Natural killer cell (primary cell): Measurements from ENCODE around the gene SLC6A1. TPM values are rescaled to one million over a fixed set of nuclear protein-coding genes. Genes with fewer than 3 reads are reported as not detected.

Experiments used
- ATAC-seq, 3 donors: fragments of 150-1000 bp in 2 of 3; fragments of 200-7000 bp in 1 of 3; cut with Tn5 transposase; 1 replicate in 1 of 3; 2 replicates in 2 of 3; pipeline ENCODE4 v1.10.0; 2021; ENCODE audit warnings: mild to moderate bottlenecking in 2 of 3, moderate library complexity in 2 of 3
- DNase-seq, 2 donors: peaks; one replicate each; pipeline versions ENCODE4 v3.0.0 to v3.0.0-alpha.2; 2013 to 2021; ENCODE audit warnings: mixed read lengths in 1 of 2
- H3K27ac ChIP-seq: one replicate; pipeline ENCODE4 v1.5.1; 2013; ENCODE audit warnings: mild to moderate bottlenecking, low read length
- H3K27me3 ChIP-seq: one replicate; pipeline ENCODE4 v1.6.1; 2013; ENCODE audit warnings: low read length; ENCODE audit not compliant: control insufficient read depth, insufficient read depth
- H3K36me3 ChIP-seq: one replicate; pipeline ENCODE4 v1.6.1; 2013; ENCODE audit warnings: low read length; ENCODE audit not compliant: control insufficient read depth, insufficient read depth
- H3K4me1 ChIP-seq: one replicate; pipeline ENCODE4 v1.6.1; 2013; ENCODE audit warnings: low read length; ENCODE audit not compliant: control insufficient read depth, insufficient read depth
- H3K4me3 ChIP-seq: one replicate; pipeline ENCODE4 v1.5.1; 2013; ENCODE audit warnings: low read length
- H3K9me3 ChIP-seq: one replicate; pipeline ENCODE4 v1.6.1; 2013; ENCODE audit warnings: low read length; ENCODE audit not compliant: control insufficient read depth, insufficient read depth
- H3K27ac Mint-ChIP-seq, 2 donors: one replicate each; pipeline ENCODE4 v1.8.0; 2022; ENCODE audit warnings: mild to moderate bottlenecking in 2 of 2, mixed read lengths in 2 of 2, moderate library complexity in 1 of 2
- H3K27me3 Mint-ChIP-seq, 2 donors: one replicate each; pipeline ENCODE4 v1.8.0; 2022; ENCODE audit warnings: low read depth in 2 of 2, mixed read lengths in 2 of 2
- H3K36me3 Mint-ChIP-seq: one replicate; pipeline ENCODE4 v1.8.0; 2022; ENCODE audit warnings: mixed read lengths
- H3K4me1 Mint-ChIP-seq, 2 donors: one replicate each; pipeline ENCODE4 v1.8.0; 2022; ENCODE audit warnings: mixed read lengths in 2 of 2
- H3K4me3 Mint-ChIP-seq: one replicate; pipeline ENCODE4 v1.8.0; 2022; ENCODE audit warnings: mild to moderate bottlenecking, moderate library complexity, mixed read lengths
- H3K9me3 Mint-ChIP-seq, 2 donors: one replicate each; pipeline ENCODE4 v1.8.0; 2022; ENCODE audit warnings: mixed read lengths in 2 of 2
- CTCF ChIP-seq: fragments of 200-600 bp; IDR thresholded peaks from one replicate; pipeline ENCODE4 v1.8.0; 2022; ENCODE audit warnings: antibody characterized with exemption
- WGBS: methylation state at CpG from one replicate; pipeline ENCODE4 v1.1.7; 2013; ENCODE audit warnings: missing lambda C conversion rate; ENCODE audit not compliant: insufficient coverage; 5-methylcytosine and 5-hydroxymethylcytosine counted together
- intact Hi-C: fragments of 100-400 bp; cut with micrococcal nuclease; formaldehyde crosslinking; loops from one replicate; pipeline ENCODE4 v1.14.2; 2022
- total RNA-seq, 4 donors: library from RNA; stranded (reverse); fragments of 120-200 nt in 1 of 4; gene quantifications; one replicate each; pipeline versions ENCODE4 v1.2.3 to v1.2.4, GENCODE V29; 2013 to 2022

Gene SLC6A1
- total RNA-seq, 3 donors from 2014 or later (not counting 1 experiment from before 2014, with no cell fraction given) = not detected

DNA sequence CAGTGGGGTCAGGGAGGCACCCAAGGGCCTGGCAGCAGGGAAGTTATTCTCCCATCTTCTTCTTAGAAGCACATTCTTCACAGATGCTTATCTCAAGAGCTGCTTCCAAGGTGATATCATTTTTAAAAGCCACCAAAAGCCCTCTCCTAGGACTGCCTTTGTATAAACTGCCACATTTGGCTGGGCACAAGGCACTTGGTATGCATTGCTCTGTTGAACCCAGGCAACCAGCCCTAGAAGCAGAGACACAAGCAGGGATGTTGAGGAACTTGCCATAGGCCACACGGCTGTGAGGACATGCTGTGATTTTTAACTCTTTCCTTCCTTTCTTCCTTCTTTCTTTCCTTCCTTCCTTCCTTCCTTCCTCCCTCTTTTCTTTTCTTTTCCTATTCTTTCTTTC lies 7.4 kb upstream of the SLC6A1 start:
- Mint-ChIP-seq H3K27ac (no peak overlapping the region), H3K4me3 (no peak overlapping the region), H3K4me1 (no peaks in the 10 kb centered on the region), H3K36me3 (no peaks in the 10 kb centered on the region), H3K27me3 (peaks cover 14 to 32% of the 10 kb centered on the region in 2 donors), H3K9me3 (no peaks in the 10 kb centered on the region)
- Histone ChIP-seq H3K4me1 (no peaks in the 10 kb centered on the region), H3K36me3 (no peaks in the 10 kb centered on the region), H3K4me3 (no peak overlapping the region), H3K27ac (no peak overlapping the region), H3K9me3 (no peaks in the 10 kb centered on the region), H3K27me3 (no peaks in the 10 kb centered on the region)
- intact Hi-C loops = no loop called here
- TF ChIP-seq CTCF = no peak
- 50% methylated on average over 1 of the region's 1 CpG for WGBS
- no peak for ATAC-seq
- no peak for DNase-seq

GRCh38 chr3:10986592-10986991 lies 6.0 kb upstream of the SLC6A1 start:
- H3K36me3 ChIP-seq = no peaks in the 10 kb centered on the region
- Mint-ChIP-seq H3K9me3 (no peaks in the 10 kb centered on the region), H3K4me1 (peaks cover 0 to 5% of the 10 kb centered on the region in 2 donors), H3K36me3 (no peaks in the 10 kb centered on the region), H3K27ac (no peak overlapping the region), H3K4me3 (no peak overlapping the region), H3K27me3 (peaks cover 21 to 32% of the 10 kb centered on the region in 2 donors)
- H3K27ac ChIP-seq = no peak overlapping the region
- 90% methylated on average over 5 of the region's 5 CpGs for WGBS
- DNase-seq (no peak), ATAC-seq (no peak)
- H3K27me3 ChIP-seq = no peaks in the 10 kb centered on the region
- intact Hi-C loops = no loop called here
- no peak for TF ChIP-seq CTCF
- no peaks in the 10 kb centered on the region for H3K9me3 ChIP-seq
- no peak overlapping the region for H3K4me3 ChIP-seq
- no peaks in the 10 kb centered on the region for H3K4me1 ChIP-seq

DNA sequence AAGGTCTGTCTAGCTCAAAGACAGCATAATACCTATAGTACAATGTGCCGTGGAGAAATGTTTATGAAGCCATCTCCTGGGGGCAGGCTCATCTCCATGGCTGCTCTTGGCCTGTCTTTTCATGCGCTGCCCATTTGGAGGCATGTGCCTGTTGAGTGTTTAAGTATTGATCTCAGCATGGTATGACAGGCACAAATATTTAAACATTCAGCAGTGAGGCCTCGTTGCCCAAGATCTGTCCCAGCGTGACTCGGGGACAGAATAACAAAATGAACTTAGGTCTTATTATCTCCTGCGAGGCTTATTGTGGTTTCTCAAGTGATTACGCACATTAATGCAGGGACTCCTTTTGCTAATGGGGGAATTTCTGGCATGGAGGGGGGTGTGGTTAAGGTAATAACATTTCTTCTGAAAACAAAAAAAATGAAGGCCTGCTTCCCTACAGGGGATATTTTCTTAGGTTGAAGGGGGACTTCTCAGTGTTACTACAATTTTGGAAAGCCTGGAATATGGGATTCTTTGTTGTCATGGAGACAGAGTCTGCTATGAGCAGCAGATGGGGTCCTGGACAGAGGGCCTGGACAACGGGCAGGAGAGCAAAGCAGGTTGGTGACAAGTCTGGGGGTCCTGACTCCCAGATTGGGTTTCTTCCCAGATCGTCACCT lies 4.4 kb upstream of the SLC6A1 start:
- 84% methylated on average over 9 of the region's 9 CpGs for WGBS

More for the DNA sequence above, 4.4 kb upstream of the SLC6A1 start:
- intact Hi-C loops = no loop called here
- no peak overlapping the region for H3K4me3 ChIP-seq
- H3K36me3 ChIP-seq = no peaks in the 10 kb centered on the region
- H3K27me3 ChIP-seq = no peaks in the 10 kb centered on the region
- H3K27ac Mint-ChIP-seq = no peak overlapping the region
- no peak overlapping the region for H3K27ac ChIP-seq
- no peak overlapping the region for H3K4me3 Mint-ChIP-seq
- H3K9me3 ChIP-seq = no peaks in the 10 kb centered on the region
- no peaks in the 10 kb centered on the region for H3K36me3 Mint-ChIP-seq
- H3K4me1 ChIP-seq = no peaks in the 10 kb centered on the region
- peaks cover 26 to 36% of the 10 kb centered on the region in 2 donors for H3K27me3 Mint-ChIP-seq
- no peaks in the 10 kb centered on the region for H3K9me3 Mint-ChIP-seq
- DNase-seq (no peak), ATAC-seq (no peak)
- peaks cover 6 to 12% of the 10 kb centered on the region in 2 donors for H3K4me1 Mint-ChIP-seq
- TF ChIP-seq CTCF = no peak
